Activated CD4-positive, alpha-beta T cell treated with anti-CD3 and anti-CD28 coated beads, Interleukin-2, amount 10 ng/mL, durations not matched to agents 7 days and 5 days (primary cell): ENCODE measurements around the gene RBBP8NL. TPM values are rescaled to one million over a fixed set of nuclear protein-coding genes. Genes with fewer than 3 reads are reported as not detected.

Experiments used
- CTCF ChIA-PET: fragments of 350-600 bp; sonication (Branson Sonifier 250); formaldehyde crosslinking; loops from one replicate; lab custom pipeline; 2021; ENCODE audit warnings: antibody characterized with exemption; lab: Charles Lee
- POLR2A ChIA-PET: fragments of 350-600 bp; sonication (Branson Sonifier 250); formaldehyde crosslinking; loops from one replicate; lab custom pipeline; 2021; ENCODE audit warnings: antibody characterized with exemption; lab: Charles Lee
- DNase-seq: peaks from one replicate; pipeline ENCODE4 v3.0.0-alpha.2; 2020
- H3K27ac Mint-ChIP-seq: one replicate; pipeline ENCODE4 v1.8.0; 2021; ENCODE audit warnings: mild to moderate bottlenecking, moderate library complexity, mixed read lengths
- H3K27me3 Mint-ChIP-seq: one replicate; pipeline ENCODE4 v1.8.0; 2021; ENCODE audit warnings: mixed read lengths
- H3K36me3 Mint-ChIP-seq: one replicate; pipeline ENCODE4 v1.8.0; 2021; ENCODE audit warnings: low read depth, mixed read lengths
- H3K4me1 Mint-ChIP-seq: one replicate; pipeline ENCODE4 v1.8.0; 2021; ENCODE audit warnings: mixed read lengths
- H3K4me3 Mint-ChIP-seq: one replicate; pipeline ENCODE4 v1.8.0; 2021; ENCODE audit warnings: mild to moderate bottlenecking, moderate library complexity, mixed read lengths
- H3K9me3 Mint-ChIP-seq: one replicate; pipeline ENCODE4 v1.8.0; 2021; ENCODE audit warnings: mixed read lengths
- total RNA-seq, 2 experiments: library from RNA; stranded (reverse); gene quantifications; one replicate each; pipeline ENCODE4 v1.2.3, GENCODE V29; 2021

Gene RBBP8NL
- total RNA-seq, 2 experiments from 2014 or later = not detected

DNA sequence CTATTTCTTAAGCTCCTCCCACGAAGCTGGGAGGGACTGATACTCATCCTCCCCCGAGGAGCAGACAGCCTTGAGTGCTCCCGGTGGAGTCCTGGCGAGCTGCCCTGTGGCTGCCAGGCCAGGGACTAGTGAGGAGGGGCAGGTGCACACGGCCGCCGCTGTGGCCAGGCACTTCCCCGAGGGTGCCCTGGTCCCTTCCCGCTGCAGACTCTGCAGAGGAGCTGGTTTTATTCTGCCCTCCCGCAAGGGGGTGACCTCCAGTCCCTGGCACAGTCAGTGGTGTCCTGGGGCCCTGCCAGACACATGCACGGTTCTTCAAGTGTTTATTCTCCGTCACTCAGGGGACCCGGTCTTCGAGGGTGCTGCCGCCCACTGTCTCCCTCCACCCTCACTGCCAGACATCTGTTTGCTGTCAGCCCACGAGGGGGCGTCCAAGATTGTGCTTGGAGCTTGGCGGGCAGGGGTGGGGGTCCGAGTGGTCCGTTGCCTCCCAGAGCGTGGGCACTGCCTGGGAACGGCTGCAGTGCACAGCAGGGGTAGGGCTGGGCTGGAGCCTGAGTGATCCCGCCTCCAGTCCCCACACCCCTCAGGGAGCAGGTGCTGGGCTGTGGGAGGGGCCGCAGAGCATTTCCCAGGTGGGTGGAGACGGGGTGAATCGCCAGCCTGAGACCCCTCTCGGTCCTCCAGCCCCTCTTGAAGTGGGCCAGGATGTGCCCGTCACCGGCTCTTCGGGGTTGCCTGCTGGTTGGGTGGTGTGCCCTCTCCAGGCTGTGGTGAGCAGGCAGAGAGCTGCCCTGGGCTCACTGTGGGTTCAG lies 17.2 kb downstream of the RBBP8NL start:
- POLR2A ChIA-PET = no interaction called here

DNA sequence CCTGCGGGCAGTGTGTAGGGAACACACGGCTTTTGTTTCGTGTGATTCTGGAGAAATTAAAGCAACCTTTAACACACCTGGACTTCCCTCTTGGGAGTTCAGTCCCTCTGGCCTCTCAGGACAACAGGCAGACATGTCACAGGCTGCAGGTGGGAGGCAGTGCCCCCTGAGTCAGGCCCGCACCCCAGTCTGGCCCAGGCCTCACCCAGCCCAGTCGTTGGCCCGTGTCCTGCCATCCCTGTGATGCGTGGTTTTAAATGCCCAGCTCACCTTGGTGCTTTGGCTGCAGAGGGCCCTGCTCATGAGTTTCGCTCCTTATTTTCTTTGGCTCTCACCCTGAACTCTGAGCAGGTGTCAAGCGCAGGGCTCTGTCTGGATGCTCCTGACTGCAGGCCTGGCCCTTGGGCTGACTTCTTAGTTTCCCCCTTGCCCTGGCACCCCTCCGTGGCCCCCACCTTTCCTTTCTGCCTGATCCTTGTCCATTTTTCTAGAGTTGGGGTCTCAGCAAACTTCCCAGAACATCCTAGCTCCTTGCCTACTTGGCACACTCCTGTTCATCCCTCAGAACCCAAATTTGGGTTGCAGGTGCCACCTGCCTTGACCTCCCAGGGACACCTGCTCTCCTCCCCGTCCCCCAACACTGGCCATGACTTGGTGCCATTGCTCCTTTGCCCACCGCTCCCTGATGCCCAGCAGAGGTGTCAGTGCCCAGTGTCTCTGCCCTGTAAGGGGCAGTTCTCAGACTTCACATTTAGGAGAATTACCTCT lies 18.1 kb downstream of the RBBP8NL start:
- peaks cover 27% of the 10 kb centered on the region for H3K4me1 Mint-ChIP-seq
- no peak overlapping the region for H3K27ac Mint-ChIP-seq
- H3K4me3 Mint-ChIP-seq = no peak overlapping the region
- DNase-seq = no peak
- ChIA-PET CTCF (interaction anchor here (1.0 to 1.5 kb wide), 5 partner anchors 10 to 91 kb away, joined by 3 to 4 read pairs (median 4); partner anchors contain the start of gene RBBP8NL), POLR2A (no interaction called here)
- no peaks in the 10 kb centered on the region for H3K9me3 Mint-ChIP-seq
- H3K36me3 Mint-ChIP-seq = peaks cover 2% of the 10 kb centered on the region
- no peaks in the 10 kb centered on the region for H3K27me3 Mint-ChIP-seq

More for the DNA sequence above, 17.2 kb downstream of the RBBP8NL start:
- Mint-ChIP-seq H3K27ac (no peak overlapping the region), H3K4me1 (peaks cover 24% of the 10 kb centered on the region), H3K9me3 (no peaks in the 10 kb centered on the region), H3K27me3 (no peaks in the 10 kb centered on the region), H3K4me3 (no peak overlapping the region), H3K36me3 (peaks cover 2% of the 10 kb centered on the region)
- peak; percentile 45 for DNase-seq
- CTCF ChIA-PET = interaction anchor here (0.8 to 1.5 kb wide), 9 partner anchors 9 to 422 kb away, joined by 3 to 6 read pairs (median 3); partner anchors contain the start of gene RBBP8NL

DNA sequence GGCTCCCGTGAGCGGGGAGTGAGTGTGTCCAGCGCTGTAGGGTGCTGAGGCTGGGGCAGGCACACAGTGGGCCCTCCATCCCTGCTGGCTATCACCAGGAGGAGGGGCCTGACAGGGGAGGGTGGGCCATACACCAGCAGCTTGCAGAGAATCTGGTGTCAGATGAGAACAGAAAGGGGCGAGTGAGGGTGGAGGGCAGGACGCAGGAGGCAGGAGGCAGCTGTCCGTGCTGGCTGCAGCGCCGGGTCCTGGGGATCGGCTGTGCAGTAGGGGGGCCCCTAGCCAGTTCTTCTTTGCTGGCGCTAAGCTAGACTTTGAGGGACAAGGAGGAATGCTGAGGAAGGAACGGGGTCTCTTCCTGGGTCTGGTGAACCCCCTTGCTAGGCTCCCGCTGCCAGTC lies 18.7 kb downstream of the RBBP8NL start:
- H3K4me1 Mint-ChIP-seq = peaks cover 31% of the 10 kb centered on the region
- H3K9me3 Mint-ChIP-seq = no peaks in the 10 kb centered on the region
- POLR2A ChIA-PET = no interaction called here
- peaks cover 2% of the 10 kb centered on the region for H3K36me3 Mint-ChIP-seq
- no peak overlapping the region for H3K4me3 Mint-ChIP-seq
- no peaks in the 10 kb centered on the region for H3K27me3 Mint-ChIP-seq
- CTCF ChIA-PET = no interaction called here
- no peak for DNase-seq
- H3K27ac Mint-ChIP-seq = no peak overlapping the region

DNA sequence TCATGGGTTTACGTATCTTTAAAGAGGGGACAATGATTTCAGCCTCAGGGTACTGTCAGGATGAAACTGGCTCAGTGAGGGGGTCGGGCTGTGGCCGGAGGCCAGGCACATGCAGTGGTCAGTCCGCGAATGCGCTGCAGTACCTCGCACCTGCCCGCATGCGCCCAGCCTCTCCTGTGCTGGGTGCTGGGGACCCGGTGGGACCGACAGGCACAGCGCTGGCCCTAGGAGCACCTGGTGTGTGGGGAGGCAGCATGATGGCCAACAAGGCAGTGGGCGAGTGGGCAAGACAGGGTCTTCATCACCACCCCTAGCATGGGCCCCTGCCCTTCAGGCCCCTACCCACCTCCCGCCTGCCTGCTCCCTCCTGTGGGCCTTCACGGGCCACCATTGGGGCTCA lies 19.3 kb downstream of the RBBP8NL start:
- Mint-ChIP-seq H3K9me3 (no peaks in the 10 kb centered on the region), H3K4me3 (peak overlapping the region; percentile 78), H3K4me1 (peaks cover 32% of the 10 kb centered on the region), H3K27me3 (no peaks in the 10 kb centered on the region), H3K36me3 (peaks cover 2% of the 10 kb centered on the region), H3K27ac (peak overlapping the region; percentile 93)
- ChIA-PET CTCF (no interaction called here), POLR2A (no interaction called here)
- DNase-seq = no peak

GRCh38 chr20:62407221-62407992 lies 19.9 kb downstream of the RBBP8NL start, which contains the start of gene CABLES2:
Gene CABLES2, minus strand, starts transcription at chr20:62407285. Its CDS starts 9 bp downstream, at chr20:62407276.
- Mint-ChIP-seq H3K4me3 (peak within 1 kb of the TSS; percentile 79), H3K27me3 (no peaks in the 10 kb centered on the region), H3K36me3 (peaks cover 2% of the 10 kb centered on the region), H3K27ac (peak within 1 kb of the TSS; percentile 93), H3K9me3 (no peaks in the 10 kb centered on the region), H3K4me1 (peaks cover 32% of the 10 kb centered on the region)
- POLR2A ChIA-PET = no interaction called here
- DNase-seq = peak; percentile 93
- CTCF ChIA-PET = no interaction called here

- no peaks in the 10 kb centered on the region for H3K9me3 Mint-ChIP-seq
- peak overlapping the region; percentile 79 for H3K4me3 Mint-ChIP-seq
- DNase-seq = no peak
- ChIA-PET POLR2A (no interaction called here), CTCF (no interaction called here)
- no peaks in the 10 kb centered on the region for H3K27me3 Mint-ChIP-seq
- peaks cover 32% of the 10 kb centered on the region for H3K4me1 Mint-ChIP-seq
- H3K36me3 Mint-ChIP-seq = peaks cover 2% of the 10 kb centered on the region
- H3K27ac Mint-ChIP-seq = peak overlapping the region; percentile 87
Measured at GRCh38 chr20:62406635-62407176, 20.6 kb downstream of the RBBP8NL start.

GRCh38 chr20:62405981-62406513 lies 21.3 kb downstream of the RBBP8NL start:
- CTCF ChIA-PET = interaction anchor here (0.6 kb wide), 1 partner anchor 9 kb away, joined by 3 read pairs; no protein-coding TSS in a partner anchor
- Mint-ChIP-seq H3K27ac (peak overlapping the region; percentile 87), H3K4me3 (peak overlapping the region; percentile 79), H3K9me3 (no peaks in the 10 kb centered on the region), H3K36me3 (peaks cover 2% of the 10 kb centered on the region), H3K4me1 (peaks cover 32% of the 10 kb centered on the region), H3K27me3 (no peaks in the 10 kb centered on the region)
- POLR2A ChIA-PET = no interaction called here
- no peak for DNase-seq

DNA sequence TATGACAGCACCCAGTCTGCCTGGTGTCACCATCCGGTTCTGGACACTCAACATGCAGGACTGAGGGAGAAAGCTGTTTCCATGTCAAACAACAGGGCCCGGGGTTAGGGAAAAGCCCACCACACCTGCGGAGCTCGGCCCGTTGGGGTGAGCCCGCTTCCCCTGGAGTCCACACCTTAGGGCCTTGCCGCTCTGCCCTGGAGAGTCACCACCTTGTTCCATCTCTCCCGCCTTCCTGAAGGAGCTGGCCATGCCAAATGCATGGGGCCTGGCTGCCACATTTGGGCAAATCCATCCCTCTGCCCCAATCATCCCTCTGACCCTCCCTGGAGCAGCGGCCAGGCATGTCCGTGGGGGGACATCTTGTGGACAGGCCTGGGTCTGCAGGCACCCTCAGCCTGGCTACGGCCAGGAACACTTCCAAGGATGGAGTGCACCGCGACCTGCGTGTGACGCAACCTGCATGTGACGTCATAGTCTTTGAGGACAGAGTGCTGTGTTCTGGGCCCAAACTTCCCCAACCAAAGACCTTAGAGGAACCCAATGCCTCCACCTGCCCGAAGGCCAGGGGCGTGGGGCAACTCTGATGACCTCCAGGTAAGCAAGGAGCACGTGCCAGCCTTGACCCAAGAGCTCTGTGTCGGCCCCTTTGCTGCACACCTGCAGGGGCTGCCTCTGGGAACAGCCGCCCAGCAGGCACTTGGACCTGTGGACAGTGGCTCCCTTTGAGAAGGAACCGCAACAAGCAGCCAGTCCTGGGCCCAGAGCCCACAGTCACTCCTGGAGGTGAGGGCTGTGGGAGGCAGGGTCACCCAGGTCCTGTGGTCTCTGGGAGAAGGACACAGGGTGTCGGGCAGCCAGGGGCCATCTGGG lies 22.0 kb downstream of the RBBP8NL start:
- Mint-ChIP-seq H3K36me3 (peaks cover 5% of the 10 kb centered on the region), H3K4me3 (peak overlapping the region; percentile 79), H3K4me1 (peaks cover 32% of the 10 kb centered on the region), H3K9me3 (no peaks in the 10 kb centered on the region), H3K27me3 (no peaks in the 10 kb centered on the region), H3K27ac (peak overlapping the region; percentile 87)
- no peak for DNase-seq
- POLR2A ChIA-PET = no interaction called here
- CTCF ChIA-PET = no interaction called here

- H3K4me3 Mint-ChIP-seq = no peak overlapping the region
- CTCF ChIA-PET = interaction anchor here (1.1 kb wide), 1 partner anchor 10 kb away, joined by 3 read pairs; no protein-coding TSS in a partner anchor
- no peaks in the 10 kb centered on the region for H3K27me3 Mint-ChIP-seq
- no peaks in the 10 kb centered on the region for H3K9me3 Mint-ChIP-seq
- peaks cover 5% of the 10 kb centered on the region for H3K36me3 Mint-ChIP-seq
- POLR2A ChIA-PET = no interaction called here
- no peak overlapping the region for H3K27ac Mint-ChIP-seq
- peaks cover 26% of the 10 kb centered on the region for H3K4me1 Mint-ChIP-seq
- DNase-seq = no peak
Measured at GRCh38 chr20:62404761-62405107, 22.6 kb downstream of the RBBP8NL start.

DNA sequence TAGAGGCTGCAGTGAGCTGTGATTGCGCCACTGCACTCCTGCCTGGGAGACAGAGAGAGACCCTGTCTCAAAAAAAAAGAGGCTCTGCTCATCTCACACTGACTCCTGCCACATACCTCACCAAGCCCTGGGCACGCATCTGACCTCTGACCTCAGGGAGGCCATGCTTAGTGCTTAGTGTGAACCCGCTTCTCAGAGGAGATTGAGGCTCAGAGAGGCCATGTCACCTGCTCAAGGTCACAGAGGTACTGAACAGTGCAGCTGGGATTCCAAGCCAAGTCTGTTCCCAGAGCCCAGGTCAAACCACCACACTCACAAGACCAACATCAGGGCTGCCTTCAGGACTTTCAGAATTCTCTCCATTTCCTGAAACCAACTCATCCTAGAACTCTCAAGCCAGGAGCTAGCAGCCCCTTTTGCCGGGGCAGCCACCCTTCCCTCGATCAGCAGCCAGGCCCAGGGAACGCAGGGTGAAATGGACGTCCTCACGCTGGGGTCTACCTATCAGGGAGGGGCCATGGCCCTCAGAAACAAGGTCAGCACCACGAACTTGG lies 23.1 kb downstream of the RBBP8NL start:
- no peak for DNase-seq
- Mint-ChIP-seq H3K4me1 (peaks cover 20% of the 10 kb centered on the region), H3K27me3 (no peaks in the 10 kb centered on the region), H3K9me3 (no peaks in the 10 kb centered on the region), H3K27ac (peak overlapping the region; percentile 17), H3K4me3 (no peak overlapping the region), H3K36me3 (peaks cover 5% of the 10 kb centered on the region)
- POLR2A ChIA-PET = no interaction called here
- CTCF ChIA-PET = interaction anchor here (1.1 kb wide), 1 partner anchor 9 kb away, joined by 3 read pairs; no protein-coding TSS in a partner anchor

DNA sequence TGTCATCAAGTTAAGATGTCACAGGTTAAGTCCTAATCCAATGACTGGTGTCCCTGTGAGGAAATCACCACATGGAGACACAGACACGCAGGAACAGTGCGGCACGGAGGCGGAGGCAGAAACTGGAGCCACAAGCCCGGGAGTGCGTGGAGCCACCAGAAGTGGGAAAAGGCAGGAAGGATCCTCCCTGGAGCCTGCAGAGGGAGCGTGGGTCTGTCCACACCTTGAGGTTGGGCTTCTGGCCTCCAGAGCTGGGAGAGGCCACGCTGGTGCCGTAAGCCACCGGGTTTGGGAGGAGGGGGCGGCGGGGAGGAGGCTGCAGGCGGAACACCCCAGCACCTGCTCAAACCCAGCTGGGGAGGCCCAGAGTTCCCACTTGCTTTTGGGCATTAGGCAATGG lies 24.0 kb downstream of the RBBP8NL start:
- Mint-ChIP-seq H3K27ac (no peak overlapping the region), H3K4me1 (peaks cover 20% of the 10 kb centered on the region), H3K4me3 (no peak overlapping the region), H3K27me3 (no peaks in the 10 kb centered on the region), H3K36me3 (peaks cover 5% of the 10 kb centered on the region), H3K9me3 (no peaks in the 10 kb centered on the region)
- ChIA-PET CTCF (no interaction called here), POLR2A (no interaction called here)
- no peak for DNase-seq
